Mesodermal cell (in vitro differentiated cells): ENCODE data around the gene TUSC7. TPM values are rescaled to one million over a fixed set of nuclear protein-coding genes. Genes with fewer than 3 reads are reported as not detected.

Experiments
- H3K27ac ChIP-seq: 2 replicates; pipeline ENCODE4 v1.7.0; 2013; ENCODE audit warnings: mild to moderate bottlenecking, low read depth, low read length, moderate library complexity; ENCODE audit not compliant: severe bottlenecking
- H3K36me3 ChIP-seq: 2 replicates; pipeline ENCODE4 v1.7.1; 2013; ENCODE audit warnings: mild to moderate bottlenecking, low read length, moderate library complexity; ENCODE audit not compliant: control insufficient read depth, insufficient read depth
- H3K4me1 ChIP-seq: one replicate; pipeline ENCODE4 v1.7.1; 2013; ENCODE audit warnings: mild to moderate bottlenecking, low read length; ENCODE audit not compliant: insufficient read depth, control insufficient read depth, poor library complexity, severe bottlenecking
- H3K4me3 ChIP-seq: 2 replicates; pipeline ENCODE4 v1.7.0; 2013; ENCODE audit warnings: low read length, control low read depth, mild to moderate bottlenecking; ENCODE audit not compliant: insufficient read depth, poor library complexity, severe bottlenecking; ENCODE audit errors: extremely low read depth
- H3K9me3 ChIP-seq: 2 replicates; pipeline ENCODE4 v1.7.1; 2013; ENCODE audit warnings: mild to moderate bottlenecking, low read length, moderate library complexity; ENCODE audit not compliant: control insufficient read depth
- WGBS, 2 experiments: methylation state at CpG; one replicate each; pipeline ENCODE4 v1.1.5; 2013; ENCODE audit warnings: missing lambda C conversion rate in 2 of 2; ENCODE audit not compliant: insufficient coverage in 2 of 2; 5-methylcytosine and 5-hydroxymethylcytosine counted together
- polyA plus RNA-seq, 2 experiments: library from polyadenylated mRNA; stranded (reverse); fragments of 50-300 nt; gene quantifications; one replicate each; pipeline ENCODE4 v1.2.3, GENCODE V29; 2013

Gene TUSC7
- polyA plus RNA-seq (2013, experiment 1 of 2), result not detected
- not detected for polyA plus RNA-seq (2013, experiment 2 of 2)

GRCh38 chr3:116709479-116709878 lies at the start of gene TUSC7:
TSS of gene TUSC7 (plus strand) at chr3:116709779.
- H3K4me3 ChIP-seq, result no peak within 1 kb of the TSS
- no peaks in the 10 kb centered on the region for H3K36me3 ChIP-seq
- H3K9me3 ChIP-seq, result no peaks in the 10 kb centered on the region
- 80 to 92% methylated on average over 1 to 2 of the region's 4 CpGs for WGBS, 2 experiments
- H3K27ac ChIP-seq, result no peak within 1 kb of the TSS
- H3K4me1 ChIP-seq, result no peaks in the 10 kb centered on the region

DNA sequence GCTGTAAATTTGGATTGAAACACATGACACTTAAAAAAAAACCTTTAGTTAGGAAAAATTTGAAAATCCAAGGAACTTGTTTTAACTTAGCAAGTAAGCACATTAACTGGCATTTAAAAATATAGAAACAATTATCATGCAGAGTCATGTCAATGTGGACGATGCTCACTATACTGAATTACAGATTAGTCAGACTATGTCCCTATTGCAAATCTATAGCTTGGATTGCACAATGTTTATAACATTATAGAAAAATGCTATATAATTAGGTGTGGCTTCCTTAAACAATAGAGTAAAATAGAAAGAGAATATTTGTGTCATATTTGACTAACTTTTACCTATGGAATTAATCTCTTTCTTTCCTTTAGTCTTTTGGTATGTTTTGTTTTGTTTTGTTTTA lies 48.4 kb upstream of the TUSC7 start:
- WGBS, 2 experiments, result no CpG with 5 or more reads among the region's 1 CpG
- H3K27ac ChIP-seq, result no peak overlapping the region
- H3K4me1 ChIP-seq, result no peaks in the 10 kb centered on the region
- H3K9me3 ChIP-seq, result no peaks in the 10 kb centered on the region
- H3K4me3 ChIP-seq, result no peak overlapping the region
- no peaks in the 10 kb centered on the region for H3K36me3 ChIP-seq

- 61 to 68% methylated on average over 7 to 8 of the region's 8 CpGs for WGBS, 2 experiments
- no peak overlapping the region for H3K27ac ChIP-seq
- H3K4me3 ChIP-seq, result no peak overlapping the region
Observed at GRCh38 chr3:116663161-116664110, 46.1 kb upstream of the TUSC7 start.

GRCh38 chr3:116667324-116667723 lies 42.3 kb upstream of the TUSC7 start:
- Histone ChIP-seq H3K4me3 (no peak overlapping the region), H3K9me3 (no peaks in the 10 kb centered on the region), H3K27ac (no peak overlapping the region)

More at GRCh38 chr3:116663161-116664110, 46.1 kb upstream of the TUSC7 start:
- Histone ChIP-seq H3K9me3 (no peaks in the 10 kb centered on the region), H3K4me1 (no peaks in the 10 kb centered on the region), H3K36me3 (no peaks in the 10 kb centered on the region)

DNA sequence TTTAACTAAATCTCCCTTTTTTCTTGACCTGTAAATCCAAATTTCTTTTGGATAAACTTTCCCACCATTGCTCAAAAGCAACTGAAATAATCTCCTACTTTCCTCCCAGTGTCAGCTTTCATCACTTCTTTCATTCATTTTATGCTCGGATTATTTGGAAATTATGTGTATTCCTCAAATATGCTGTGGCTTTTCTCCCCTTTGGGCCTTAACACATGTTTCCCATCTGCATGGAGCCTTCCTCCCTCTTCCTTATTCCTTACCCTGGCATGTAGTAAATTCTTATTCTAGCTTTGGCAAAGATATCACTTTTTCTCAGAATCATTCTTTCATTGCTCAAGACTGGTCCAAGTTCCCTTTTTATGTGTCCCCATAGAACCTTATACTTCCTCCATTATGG lies 41.8 kb upstream of the TUSC7 start:
- Histone ChIP-seq H3K4me1 (no peaks in the 10 kb centered on the region), H3K4me3 (no peak overlapping the region), H3K9me3 (no peaks in the 10 kb centered on the region), H3K27ac (no peak overlapping the region), H3K36me3 (no peaks in the 10 kb centered on the region)
- WGBS, 2 experiments, result no CpG with 5 or more reads among the region's 1 CpG

More at GRCh38 chr3:116667324-116667723, 42.3 kb upstream of the TUSC7 start:
- Histone ChIP-seq H3K36me3 (no peaks in the 10 kb centered on the region), H3K4me1 (no peaks in the 10 kb centered on the region)

DNA sequence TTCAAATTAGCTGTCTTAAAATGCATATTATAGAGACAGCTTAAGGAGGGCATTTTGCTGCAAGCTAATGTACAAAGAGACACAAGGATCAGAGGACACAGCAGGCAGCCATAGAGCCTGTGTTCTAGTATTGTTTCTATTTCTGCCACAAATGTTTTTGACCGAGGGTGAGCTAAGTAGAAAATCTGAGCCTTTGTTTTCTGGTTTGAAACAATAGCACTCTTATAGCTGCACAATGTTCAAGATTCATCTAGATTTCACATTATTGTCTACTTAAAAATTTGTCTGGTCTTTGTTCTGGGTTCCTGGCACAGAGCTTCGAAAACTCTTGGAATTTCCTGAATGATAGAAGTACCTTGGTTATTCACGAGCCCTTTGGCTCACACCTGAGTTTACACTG lies 40.0 kb upstream of the TUSC7 start:
- WGBS, 2 experiments, result 100% methylated on average over 2 of the region's 3 CpGs
- H3K4me3 ChIP-seq, result no peak overlapping the region
- no peaks in the 10 kb centered on the region for H3K4me1 ChIP-seq
- no peaks in the 10 kb centered on the region for H3K36me3 ChIP-seq
- H3K27ac ChIP-seq, result no peak overlapping the region
- H3K9me3 ChIP-seq, result no peaks in the 10 kb centered on the region

DNA sequence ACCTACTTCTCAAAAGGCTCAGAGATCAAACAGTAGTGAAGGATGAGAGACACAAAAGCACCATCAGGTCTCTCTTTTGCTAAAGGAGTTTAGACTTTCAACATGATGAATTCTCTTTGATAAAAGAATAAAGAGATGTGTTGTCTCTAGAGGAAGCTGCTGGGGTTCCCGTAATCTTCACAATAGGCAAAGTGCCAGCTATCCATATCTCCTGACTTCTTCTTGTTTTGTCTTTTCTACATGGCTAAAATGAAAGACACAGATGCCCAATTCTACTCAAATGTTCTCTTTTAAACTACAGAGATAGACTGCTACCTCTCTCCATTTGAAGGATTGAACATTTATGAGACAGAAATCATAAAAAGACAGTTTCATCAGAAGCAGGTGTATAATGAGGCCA lies 38.4 kb upstream of the TUSC7 start:
- Histone ChIP-seq H3K4me3 (no peak overlapping the region), H3K36me3 (no peaks in the 10 kb centered on the region), H3K4me1 (peaks cover 4% of the 10 kb centered on the region), H3K27ac (no peak overlapping the region), H3K9me3 (no peaks in the 10 kb centered on the region)
- WGBS, 2 experiments, result 83% methylated on average over 1 of the region's 1 CpG; no CpG with 5 or more reads in 1 of the 2 experiments

DNA sequence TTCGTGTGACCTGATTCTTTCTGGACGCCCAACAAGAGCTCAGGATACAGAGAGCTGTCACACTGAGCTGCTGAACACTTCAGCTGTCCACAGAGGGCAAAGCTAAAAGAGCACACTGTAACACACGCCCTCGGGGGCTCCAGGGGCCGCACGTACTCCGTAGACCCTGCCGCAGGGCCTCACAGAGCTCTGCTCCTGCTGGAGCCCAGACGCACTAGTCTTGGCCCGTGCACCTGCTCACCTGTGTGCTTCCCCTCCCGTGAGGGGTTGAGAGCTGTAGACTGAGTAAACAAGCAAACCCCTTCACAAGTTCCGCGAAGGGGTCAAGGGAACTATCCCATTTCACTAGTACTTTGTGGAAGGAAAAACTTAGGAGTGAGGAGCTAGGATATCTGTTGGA lies 30.7 kb upstream of the TUSC7 start:
- 93 to 98% methylated on average over 10 to 12 of the region's 13 CpGs for WGBS, 2 experiments
- Histone ChIP-seq H3K27ac (no peak overlapping the region), H3K36me3 (no peaks in the 10 kb centered on the region), H3K4me3 (no peak overlapping the region), H3K4me1 (peaks cover 4% of the 10 kb centered on the region), H3K9me3 (no peaks in the 10 kb centered on the region)

DNA sequence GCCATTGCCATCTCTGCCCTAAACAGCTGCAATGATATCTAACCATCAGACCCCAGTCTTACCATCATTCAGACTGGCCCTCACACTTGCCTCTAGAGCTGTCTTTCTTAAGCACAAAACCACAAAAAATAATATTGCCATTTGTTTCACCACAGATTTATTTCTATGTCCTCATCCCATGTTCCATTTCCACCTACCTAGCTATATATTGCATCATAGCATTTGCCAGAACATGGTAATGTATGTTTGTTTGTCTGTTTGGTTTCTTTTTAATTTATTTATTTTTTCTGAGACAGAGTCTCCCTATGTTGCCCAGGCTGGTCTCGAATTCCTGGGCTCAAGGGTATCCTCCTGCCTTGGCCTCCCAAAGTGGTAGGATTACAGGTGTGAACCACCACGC lies 18.5 kb upstream of the TUSC7 start:
- no peaks in the 10 kb centered on the region for H3K4me1 ChIP-seq
- H3K4me3 ChIP-seq, result no peak overlapping the region
- no CpG with 5 or more reads among the region's 2 CpGs for WGBS, 2 experiments
- H3K27ac ChIP-seq, result no peak overlapping the region
- no peaks in the 10 kb centered on the region for H3K36me3 ChIP-seq
- H3K9me3 ChIP-seq, result no peaks in the 10 kb centered on the region

- Histone ChIP-seq H3K4me3 (no peak overlapping the region), H3K4me1 (no peaks in the 10 kb centered on the region), H3K9me3 (no peaks in the 10 kb centered on the region), H3K27ac (no peak overlapping the region), H3K36me3 (no peaks in the 10 kb centered on the region)
Observed at GRCh38 chr3:116701070-116701469, 8.5 kb upstream of the TUSC7 start.

GRCh38 chr3:116702334-116702733 lies 7.2 kb upstream of the TUSC7 start:
- Histone ChIP-seq H3K36me3 (no peaks in the 10 kb centered on the region), H3K4me3 (no peak overlapping the region), H3K9me3 (no peaks in the 10 kb centered on the region), H3K27ac (no peak overlapping the region), H3K4me1 (no peaks in the 10 kb centered on the region)
- WGBS, 2 experiments, result 100% methylated on average over 1 of the region's 4 CpGs
